SK-N-MC (cell line): Measurements from ENCODE around the gene PTPRG.

ENCODE experiments used
- DNase-seq: peaks from one replicate; pipeline ENCODE4 v3.0.0-alpha.2; 2011; ENCODE audit warnings: low read depth, low spot score
- H3K27ac ChIP-seq: fragments of 200-600 bp; sonication (generic); 2 replicates; pipeline ENCODE4 v1.5.1; 2016; ENCODE audit warnings: mixed run types
- H3K36me3 ChIP-seq: fragments of 200-600 bp; sonication (generic); 2 replicates; pipeline ENCODE4 v1.6.1; 2017; ENCODE audit warnings: antibody characterized with exemption, low read length, mixed read lengths; ENCODE audit not compliant: insufficient read depth
- H3K4me3 ChIP-seq: fragments of 200-600 bp; sonication (generic); 2 replicates; pipeline ENCODE4 v1.5.1; 2016
- H3K9ac ChIP-seq: fragments of 200-600 bp; sonication (generic); 2 replicates; pipeline ENCODE4 v1.8.0; 2017; ENCODE audit warnings: mixed run types, mixed read lengths; ENCODE audit not compliant: insufficient read length
- H3K9me3 ChIP-seq: fragments of 200-600 bp; sonication (generic); 2 replicates; pipeline ENCODE4 v1.6.1; 2017; ENCODE audit warnings: low read depth, mild to moderate bottlenecking, antibody characterized with exemption, low read length, moderate library complexity, mixed read lengths
- EZH2 ChIP-seq: fragments of 200-600 bp; sonication (generic); IDR thresholded peaks from one replicate; pipeline ENCODE4 v1.6.1; 2017; ENCODE audit warnings: antibody characterized with exemption
- FOXP2 ChIP-seq: optimal IDR thresholded peaks from 2 replicates; pipeline ENCODE3; 2011; ENCODE audit warnings: mild to moderate bottlenecking, moderate library complexity; ENCODE audit not compliant: insufficient read depth; ENCODE audit errors: extremely low read length, control extremely low read depth
- POLR2AphosphoS5 ChIP-seq: IDR thresholded peaks from 2 replicates; pipeline ENCODE4 v1.6.1; 2012; ENCODE audit warnings: mild to moderate bottlenecking, low read depth, low read length, borderline replicate concordance

The PTPRG gene

GRCh38 chr3:61793056-61793455 is 231.7 kb downstream of the PTPRG start:
- no peak for TF ChIP-seq POLR2AphosphoS5
- TF ChIP-seq FOXP2 = no peak
- TF ChIP-seq EZH2 = no peak
- H3K4me3 ChIP-seq = no peak overlapping the region

GRCh38 chr3:61793521-61793920 is 232.2 kb downstream of the PTPRG start:
- Histone ChIP-seq H3K36me3 (no peaks in the 10 kb centered on the region), H3K9me3 (no peaks in the 10 kb centered on the region), H3K9ac (no peak overlapping the region), H3K27ac (no peak overlapping the region), H3K4me3 (no peak overlapping the region)
- TF ChIP-seq FOXP2 (no peak), POLR2AphosphoS5 (no peak), EZH2 (no peak)
- no peak for DNase-seq

More at GRCh38 chr3:61793056-61793455, 231.7 kb downstream of the PTPRG start:
- no peak overlapping the region for H3K27ac ChIP-seq
- H3K9me3 ChIP-seq = no peaks in the 10 kb centered on the region
- no peak overlapping the region for H3K9ac ChIP-seq
- H3K36me3 ChIP-seq = no peaks in the 10 kb centered on the region
- DNase-seq = no peak

GRCh38 chr3:61794341-61794740 is 233.0 kb downstream of the PTPRG start:
- TF ChIP-seq EZH2 (no peak), FOXP2 (no peak), POLR2AphosphoS5 (no peak)
- DNase-seq = no peak
- H3K36me3 ChIP-seq = no peaks in the 10 kb centered on the region
- H3K27ac ChIP-seq = no peak overlapping the region
- H3K9ac ChIP-seq = no peak overlapping the region
- no peak overlapping the region for H3K4me3 ChIP-seq
- no peaks in the 10 kb centered on the region for H3K9me3 ChIP-seq

- Histone ChIP-seq H3K36me3 (no peaks in the 10 kb centered on the region), H3K27ac (no peak overlapping the region), H3K4me3 (no peak overlapping the region), H3K9me3 (no peaks in the 10 kb centered on the region), H3K9ac (no peak overlapping the region)
- TF ChIP-seq POLR2AphosphoS5 (no peak), EZH2 (no peak), FOXP2 (no peak)
- no peak for DNase-seq
Observed at GRCh38 chr3:61794961-61795360, 233.6 kb downstream of the PTPRG start.

GRCh38 chr3:61796088-61796680 is 234.8 kb downstream of the PTPRG start:
- Histone ChIP-seq H3K9me3 (no peaks in the 10 kb centered on the region), H3K4me3 (no peak overlapping the region), H3K9ac (no peak overlapping the region), H3K36me3 (no peaks in the 10 kb centered on the region), H3K27ac (no peak overlapping the region)
- DNase-seq = no peak
- TF ChIP-seq POLR2AphosphoS5 (no peak), FOXP2 (no peak), EZH2 (no peak)

- Histone ChIP-seq H3K4me3 (no peak overlapping the region), H3K36me3 (no peaks in the 10 kb centered on the region), H3K27ac (no peak overlapping the region), H3K9ac (no peak overlapping the region), H3K9me3 (no peaks in the 10 kb centered on the region)
- no peak for DNase-seq
- TF ChIP-seq POLR2AphosphoS5 (no peak), EZH2 (no peak), FOXP2 (no peak)
Observed at GRCh38 chr3:61796911-61797310, 235.5 kb downstream of the PTPRG start.

GRCh38 chr3:61802772-61803171 is 241.4 kb downstream of the PTPRG start:
- no peaks in the 10 kb centered on the region for H3K36me3 ChIP-seq
- H3K27ac ChIP-seq = no peak overlapping the region
- no peak overlapping the region for H3K9ac ChIP-seq
- DNase-seq = no peak
- no peak overlapping the region for H3K4me3 ChIP-seq
- TF ChIP-seq POLR2AphosphoS5 = no peak
- TF ChIP-seq FOXP2 = no peak
- no peaks in the 10 kb centered on the region for H3K9me3 ChIP-seq

GRCh38 chr3:61803983-61804382 is 242.6 kb downstream of the PTPRG start:
- TF ChIP-seq EZH2 (no peak), FOXP2 (no peak), POLR2AphosphoS5 (no peak)
- Histone ChIP-seq H3K36me3 (no peaks in the 10 kb centered on the region), H3K4me3 (no peak overlapping the region), H3K27ac (no peak overlapping the region), H3K9ac (no peak overlapping the region), H3K9me3 (no peaks in the 10 kb centered on the region)
- no peak for DNase-seq

- Histone ChIP-seq H3K9ac (no peak overlapping the region), H3K27ac (no peak overlapping the region), H3K4me3 (no peak overlapping the region), H3K36me3 (no peaks in the 10 kb centered on the region), H3K9me3 (no peaks in the 10 kb centered on the region)
- TF ChIP-seq POLR2AphosphoS5 (no peak), EZH2 (no peak), FOXP2 (no peak)
- no peak for DNase-seq
Observed at GRCh38 chr3:61804782-61805181, 243.4 kb downstream of the PTPRG start.
